Measurements from ENCODE around the gene LHFPL3.

The LHFPL3 gene

DNA sequence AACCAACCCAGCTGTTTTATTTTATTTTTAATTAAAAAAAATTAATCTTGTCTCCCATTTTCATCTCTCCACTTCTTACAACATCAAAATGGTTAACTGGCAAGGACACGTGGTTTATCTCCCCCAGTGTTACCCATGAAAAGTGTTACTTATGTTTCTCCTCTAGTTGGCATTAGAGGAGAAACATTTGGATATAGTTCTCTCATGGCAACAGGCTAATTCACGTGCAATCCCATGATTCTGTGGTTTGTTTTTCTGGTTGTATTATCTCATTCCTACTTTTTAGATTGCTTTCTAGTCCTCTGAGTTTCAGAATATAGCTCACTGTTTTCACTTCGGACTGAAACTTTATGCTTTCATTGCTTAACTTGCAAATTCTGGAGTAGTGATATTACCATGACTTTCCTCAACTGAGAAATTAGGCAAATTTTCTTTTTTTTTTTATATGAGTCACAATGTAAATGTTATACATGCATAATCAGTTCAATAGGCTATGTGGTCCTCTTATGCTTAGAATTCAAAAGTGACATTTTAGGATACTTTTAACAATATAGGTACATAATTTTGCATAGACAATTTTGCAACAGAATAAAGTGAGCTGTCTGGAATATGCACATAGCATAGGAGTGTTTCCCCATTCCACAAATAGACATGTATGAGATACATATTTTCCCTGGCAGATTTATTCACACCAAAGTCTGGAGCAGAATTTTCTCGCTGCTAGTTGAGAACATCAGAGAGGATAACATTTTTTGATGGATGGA is 43.0 kb downstream of the LHFPL3 start:
- no peak for DNase-seq

DNA sequence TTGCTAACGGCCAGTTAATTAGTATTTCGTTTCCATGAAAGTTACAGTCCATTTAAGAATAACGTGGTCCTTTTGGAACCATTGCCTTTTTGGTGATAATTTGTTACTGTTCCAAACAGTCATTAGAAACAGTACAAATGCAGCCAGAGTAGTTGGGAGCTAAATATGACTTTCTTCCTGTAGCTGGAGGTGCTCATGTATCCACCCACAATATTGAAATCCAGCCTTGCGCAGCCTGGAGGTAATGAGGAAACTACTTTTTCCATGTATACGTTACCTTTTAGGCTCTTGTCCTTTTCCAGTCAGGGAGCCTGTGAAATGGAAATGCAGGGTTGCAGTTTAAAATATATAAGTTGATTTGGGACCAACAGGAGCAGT is 43.6 kb downstream of the LHFPL3 start:
- no peak for DNase-seq

DNA sequence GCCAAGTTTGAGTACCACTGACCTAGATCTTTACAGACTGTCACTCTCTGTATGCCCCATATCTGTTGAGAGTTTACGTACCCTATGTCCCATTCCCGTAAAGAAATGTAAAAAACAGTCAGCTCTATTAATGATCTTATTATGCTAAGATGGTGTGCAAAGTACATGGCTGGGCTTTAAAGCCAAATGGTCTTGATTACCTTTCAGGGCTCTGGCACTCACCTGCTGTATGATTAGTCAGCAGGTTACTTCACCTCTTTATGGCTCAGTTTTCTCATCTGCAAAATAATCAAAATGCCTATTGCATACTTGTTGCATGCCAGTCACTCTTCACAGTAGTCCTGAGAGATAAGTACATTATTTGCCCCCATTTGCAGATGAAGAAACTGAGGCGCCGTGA is 54.2 kb downstream of the LHFPL3 start:
- no peak for DNase-seq

DNA sequence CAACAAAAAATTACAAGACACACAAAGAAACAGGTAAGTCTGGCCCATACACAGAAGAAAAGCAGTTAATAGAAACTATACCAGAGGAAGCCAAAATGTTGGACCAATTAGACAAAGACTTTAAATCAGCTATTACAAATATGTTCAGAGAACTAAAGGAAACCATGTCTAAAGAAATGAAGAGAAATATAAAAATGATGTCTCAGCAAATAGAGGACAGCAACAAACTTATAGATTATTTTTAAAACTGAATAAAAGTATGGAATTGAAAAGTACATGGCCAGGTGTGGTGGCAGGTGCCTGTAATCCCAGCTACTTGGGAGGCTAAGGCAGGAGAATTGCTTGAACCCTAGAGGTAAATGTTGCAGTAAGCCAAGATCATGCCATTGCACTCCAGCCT is 58.5 kb downstream of the LHFPL3 start:
- DNase-seq = no peak

DNA sequence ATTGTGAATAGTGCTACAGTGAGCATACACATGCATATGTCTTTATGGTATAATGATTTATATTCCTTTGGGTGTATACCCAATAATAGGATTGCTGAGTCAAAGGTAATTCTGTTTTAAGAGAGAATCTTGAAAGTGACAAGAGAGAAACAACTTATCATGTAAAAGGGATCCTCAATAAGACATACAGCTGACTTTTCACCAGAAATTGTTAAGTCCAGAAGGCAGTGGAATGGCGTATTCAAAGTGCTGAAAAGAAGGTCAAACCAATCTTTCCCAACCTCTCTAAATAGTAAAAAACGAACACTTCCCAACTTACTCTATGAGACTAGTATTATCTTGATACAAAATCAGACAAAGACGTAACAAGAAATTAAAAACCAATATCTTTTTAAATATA is 59.8 kb downstream of the LHFPL3 start:
- no peak for DNase-seq

DNA sequence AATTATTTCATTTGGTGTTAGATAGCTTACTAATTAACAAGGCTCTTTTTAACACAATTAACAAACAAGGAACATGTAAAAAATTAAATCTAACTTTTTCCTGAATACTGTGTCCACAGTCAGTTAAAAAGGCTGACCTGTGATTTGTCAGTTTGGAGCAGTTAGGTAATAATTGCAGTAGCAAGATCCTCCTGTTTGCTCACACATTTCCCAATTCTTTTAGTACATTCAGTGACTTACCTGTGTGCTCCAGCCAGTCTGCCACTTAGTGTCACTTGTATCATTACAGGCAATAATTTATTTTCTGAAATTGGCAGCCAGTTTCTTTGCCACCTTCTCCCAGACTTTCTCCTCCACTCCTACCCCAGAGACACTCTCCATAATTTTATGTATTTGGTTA is 66.8 kb downstream of the LHFPL3 start:
- DNase-seq = no peak

DNA sequence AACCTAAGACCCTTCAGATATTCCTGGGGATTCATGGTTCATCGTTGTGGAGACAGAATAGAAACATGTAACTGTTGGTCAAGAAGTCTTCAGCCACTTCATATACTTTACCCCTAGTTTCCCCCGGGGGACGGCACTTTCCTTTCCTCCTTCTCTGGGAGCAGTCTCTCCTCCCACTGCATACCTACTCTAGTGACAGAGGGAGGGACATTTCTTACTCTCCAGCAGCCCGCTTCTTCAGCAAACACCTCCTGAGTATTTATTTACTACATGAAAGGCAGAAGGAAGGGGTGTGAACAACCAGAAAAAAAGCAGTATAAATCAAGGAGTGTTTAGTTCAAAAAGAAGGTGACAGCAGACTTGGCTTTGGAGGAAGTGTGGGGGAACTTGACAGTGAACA is 69.0 kb downstream of the LHFPL3 start:
- no peak for DNase-seq

DNA sequence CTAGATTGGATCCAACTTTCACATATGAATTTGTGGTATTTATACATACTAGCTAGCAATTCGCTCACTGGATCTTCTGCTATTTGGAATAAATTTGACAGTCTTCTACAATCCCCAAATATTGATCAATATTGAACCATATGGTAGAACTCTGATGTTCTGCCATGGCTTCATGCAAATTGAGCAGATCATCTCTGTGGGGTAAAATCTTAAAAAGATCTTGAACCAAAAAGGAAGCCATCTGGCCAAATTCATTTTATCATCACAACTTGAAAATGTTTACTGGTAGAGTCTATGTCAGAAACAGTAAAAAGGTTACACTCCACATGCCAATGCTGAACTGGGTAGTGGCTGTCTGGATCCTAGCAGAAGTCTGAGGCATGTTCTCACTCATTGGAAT is 80.0 kb downstream of the LHFPL3 start:
- no peak for DNase-seq

DNA sequence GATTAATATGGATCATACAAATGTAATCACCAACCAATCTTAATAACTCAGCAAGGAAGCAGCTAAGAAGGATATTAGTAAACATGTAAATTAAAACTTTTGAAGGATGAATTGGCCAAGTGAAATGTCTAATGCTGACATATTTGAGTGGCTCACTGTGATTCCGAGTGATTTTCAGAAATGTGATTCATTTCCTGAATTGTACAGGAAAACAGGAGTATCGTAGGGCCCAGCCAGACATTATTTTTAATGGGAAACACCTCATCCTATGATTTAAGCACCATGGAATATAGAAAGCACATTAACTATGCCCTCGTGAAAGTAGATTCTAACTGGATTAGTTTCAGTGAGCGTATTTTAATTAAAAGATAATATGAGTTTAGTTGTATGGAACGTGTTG is 82.3 kb downstream of the LHFPL3 start:
- DNase-seq = no peak

DNA sequence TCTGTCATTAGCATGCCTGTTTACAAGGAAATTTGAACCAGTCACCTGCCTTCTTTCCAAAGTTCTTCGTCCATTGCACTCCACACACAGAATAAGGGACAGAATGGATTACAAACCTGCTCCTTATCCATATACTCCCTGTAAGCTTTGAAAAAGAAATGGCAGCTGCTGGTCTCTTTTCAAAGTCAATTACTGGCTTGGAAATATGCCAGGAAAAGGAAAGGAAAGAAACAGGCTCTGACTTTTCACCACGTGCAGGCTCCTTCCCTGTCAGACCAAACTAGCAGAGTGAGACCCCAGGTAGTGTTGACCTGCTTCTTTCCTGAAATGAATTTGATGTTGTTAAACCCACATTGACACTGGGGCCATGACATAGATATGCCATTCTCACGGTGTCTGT is 84.5 kb downstream of the LHFPL3 start:
- no peak for DNase-seq

DNA sequence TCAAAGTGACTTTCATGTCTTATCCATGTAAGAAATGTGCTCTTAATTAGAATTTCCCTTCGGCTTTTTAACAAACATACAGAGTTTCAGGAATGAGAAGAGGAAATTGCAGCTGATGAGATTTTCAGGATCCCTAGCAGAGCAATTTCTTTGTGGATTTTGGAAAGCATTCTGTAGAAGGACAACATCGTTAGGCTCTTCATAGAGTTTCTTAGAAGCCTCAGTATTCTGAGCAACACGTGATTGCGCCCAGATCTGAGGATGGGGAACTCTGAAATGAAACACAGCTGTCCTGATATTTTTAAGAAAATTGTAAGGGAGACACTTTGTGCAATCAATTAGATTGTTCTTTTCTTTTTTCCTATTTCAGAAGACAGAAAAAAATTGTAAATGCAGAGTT is 85.8 kb downstream of the LHFPL3 start:
- DNase-seq = no peak

DNA sequence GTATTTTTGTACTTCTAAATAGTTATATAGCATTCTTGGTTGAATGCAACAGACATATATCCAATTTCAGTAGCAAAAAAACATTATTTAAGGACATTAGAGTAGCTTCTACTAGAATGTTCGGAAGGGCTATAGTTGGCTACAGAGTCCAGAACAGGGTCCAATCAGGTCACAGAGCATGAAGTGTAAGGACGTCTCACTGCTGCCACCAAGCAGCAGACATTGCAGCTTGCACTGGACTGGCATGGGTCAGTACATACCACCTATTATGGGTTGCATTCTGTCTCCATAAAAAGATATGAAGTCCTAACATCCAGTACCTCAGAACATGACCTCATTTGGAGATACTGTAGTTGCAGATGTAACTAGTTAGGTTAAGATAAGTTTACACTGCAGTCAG is 87.3 kb downstream of the LHFPL3 start:
- DNase-seq = no peak

DNA sequence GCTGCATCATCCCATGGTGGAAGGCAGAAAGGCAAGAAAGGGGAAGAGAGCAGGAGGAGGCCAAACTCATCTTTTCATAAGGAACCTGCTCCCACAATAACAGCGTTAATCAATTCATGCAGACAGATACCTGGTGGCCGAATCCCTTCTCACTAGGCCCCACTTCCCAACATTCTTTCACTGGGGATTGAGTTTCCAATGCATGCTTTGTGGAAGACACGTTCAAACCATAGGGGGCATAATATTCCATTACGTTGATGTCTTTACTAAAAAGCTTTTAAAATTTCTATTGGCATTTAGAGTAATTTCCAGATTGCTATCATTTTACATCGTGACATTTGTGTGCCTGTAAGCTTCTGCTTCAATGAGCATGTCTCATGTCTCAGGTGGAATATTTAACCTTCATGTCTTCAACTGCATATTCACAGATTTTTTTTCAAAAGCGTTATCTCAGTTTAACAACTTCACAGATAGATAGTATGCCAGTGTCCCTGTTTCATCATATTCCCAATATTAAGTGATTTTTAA is 88.5 kb downstream of the LHFPL3 start:
- DNase-seq = no peak

DNA sequence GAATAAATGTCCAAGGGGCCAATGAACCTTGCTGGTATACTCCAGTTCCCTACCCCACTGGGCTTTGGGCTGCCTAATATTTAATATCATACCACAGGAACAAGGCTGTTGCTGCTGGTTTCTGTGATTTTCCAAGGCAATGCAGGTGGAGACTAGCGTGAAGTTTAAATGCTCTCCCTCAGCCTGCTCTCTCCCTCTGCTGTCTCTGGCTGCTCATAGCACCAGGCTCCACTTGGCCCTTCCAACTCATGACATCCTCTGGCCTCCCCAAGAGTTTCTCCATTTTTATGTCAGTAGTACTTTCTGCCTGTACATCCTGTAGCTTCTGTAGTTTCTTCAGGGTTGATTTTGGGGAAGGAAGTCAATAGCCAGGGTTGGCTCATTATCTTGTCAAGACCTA is 103.5 kb downstream of the LHFPL3 start:
- DNase-seq = no peak

DNA sequence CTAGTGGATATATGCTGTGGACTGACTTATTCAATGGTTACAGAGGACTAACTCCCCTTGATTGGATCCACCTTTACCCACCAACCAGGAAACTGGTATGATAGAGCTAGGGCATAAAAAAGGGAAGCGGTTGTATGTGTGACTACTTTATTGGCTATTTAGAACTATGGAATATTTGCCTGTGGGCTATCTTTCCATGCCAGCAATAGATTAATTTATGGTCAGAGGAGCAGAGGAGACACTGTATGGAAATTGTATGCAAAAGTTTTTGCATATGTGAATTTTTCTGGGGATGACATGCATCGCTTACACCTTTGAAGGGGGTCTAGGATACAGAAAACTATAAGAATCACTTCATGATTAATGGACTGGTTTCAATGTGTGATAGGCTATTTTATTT is 105.7 kb downstream of the LHFPL3 start:
- DNase-seq = no peak

DNA sequence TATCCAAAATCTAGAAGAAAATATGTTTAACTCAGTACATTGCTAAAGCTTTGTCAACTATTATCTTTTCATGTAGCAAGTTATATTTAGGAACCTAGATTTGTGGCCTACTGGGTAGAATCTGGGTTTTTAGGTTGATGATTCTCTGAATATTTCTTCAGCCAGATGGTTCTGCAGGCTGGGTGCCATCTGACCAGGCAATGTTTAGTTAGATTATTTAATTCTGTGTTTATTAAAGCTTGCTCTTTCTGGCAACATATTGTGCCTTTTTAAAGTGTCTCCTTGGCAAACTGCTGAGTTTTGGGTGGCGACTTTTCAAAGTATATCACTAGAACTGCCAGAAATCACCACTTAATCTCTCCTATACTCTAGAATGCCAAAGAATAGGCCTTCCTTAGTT is 114.1 kb downstream of the LHFPL3 start:
- no peak for DNase-seq

DNA sequence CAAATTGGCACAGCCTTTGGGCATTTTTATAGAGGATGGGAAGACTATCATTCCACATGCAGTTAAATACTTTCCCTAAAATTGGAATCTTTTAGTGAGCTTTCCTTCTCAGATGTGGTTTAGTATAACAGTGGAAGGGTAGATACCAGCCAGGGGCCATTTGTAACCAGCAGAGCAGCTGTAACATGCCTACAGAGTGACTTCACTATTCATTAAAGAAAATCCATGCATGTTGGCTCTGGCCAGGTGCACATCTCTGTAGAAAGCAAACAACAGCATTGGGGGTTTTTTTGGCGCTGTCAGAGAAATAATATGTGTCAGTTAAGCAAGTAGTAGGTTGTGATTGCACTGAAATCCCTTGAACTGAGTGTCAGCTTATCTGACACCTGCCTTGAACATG is 115.6 kb downstream of the LHFPL3 start:
- DNase-seq = no peak

DNA sequence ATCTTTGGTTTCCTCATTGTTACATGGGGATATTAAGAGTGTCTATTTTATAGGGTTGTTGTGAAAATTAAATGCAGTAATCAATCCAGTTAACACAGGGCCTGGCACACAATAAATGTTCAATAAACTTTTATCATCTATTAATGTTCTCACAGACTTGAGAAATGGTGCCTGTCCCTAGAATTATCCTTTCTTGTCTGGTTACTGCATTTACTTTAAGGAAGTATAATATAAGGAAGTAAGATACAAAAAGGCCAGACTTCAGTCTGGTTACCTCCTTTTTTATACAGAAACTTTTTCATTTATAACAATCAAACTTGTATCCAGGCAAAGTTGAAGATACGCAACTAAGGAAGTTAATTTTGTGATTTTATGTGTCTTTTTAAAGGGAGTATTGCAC is 117.0 kb downstream of the LHFPL3 start:
- DNase-seq = no peak

DNA sequence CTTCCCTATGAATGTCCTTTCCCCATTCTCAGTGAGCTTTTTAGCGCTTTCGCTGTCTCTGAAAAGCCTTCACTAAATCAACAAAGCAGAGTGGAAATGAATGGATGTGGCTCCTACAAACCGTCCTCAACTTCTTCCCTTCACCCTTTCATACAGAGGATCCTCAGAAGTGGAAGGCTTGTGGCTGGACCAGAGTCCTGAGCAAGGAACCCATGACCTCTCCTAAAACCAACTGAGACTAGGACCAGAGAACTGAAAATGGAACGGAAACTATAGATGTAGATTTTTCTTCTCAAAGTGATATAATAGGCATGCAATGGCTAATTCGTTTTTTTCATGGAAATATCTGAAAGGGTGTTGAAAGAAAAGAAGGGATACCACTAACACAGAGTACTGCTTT is 122.5 kb downstream of the LHFPL3 start:
- DNase-seq = no peak

DNA sequence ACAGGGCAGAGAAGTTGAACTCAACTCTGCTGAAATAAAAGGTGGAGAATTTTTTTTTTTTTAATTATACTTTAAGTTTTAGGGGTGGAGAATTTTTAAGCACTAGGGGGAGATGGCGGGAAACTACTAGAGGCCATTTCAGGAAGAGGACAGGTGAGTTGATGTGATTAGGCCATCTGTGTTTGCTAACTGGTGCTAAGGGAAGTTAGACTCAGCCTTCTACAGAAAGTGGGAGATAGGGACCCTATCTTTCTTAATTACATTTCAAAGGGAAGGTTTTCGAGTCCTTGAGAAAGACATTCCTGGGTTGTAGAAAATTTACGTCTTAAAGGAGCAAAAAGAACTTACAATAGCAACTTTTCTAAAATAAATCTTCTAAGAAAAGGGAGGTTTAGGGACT is 124.8 kb downstream of the LHFPL3 start:
- no peak for DNase-seq

DNA sequence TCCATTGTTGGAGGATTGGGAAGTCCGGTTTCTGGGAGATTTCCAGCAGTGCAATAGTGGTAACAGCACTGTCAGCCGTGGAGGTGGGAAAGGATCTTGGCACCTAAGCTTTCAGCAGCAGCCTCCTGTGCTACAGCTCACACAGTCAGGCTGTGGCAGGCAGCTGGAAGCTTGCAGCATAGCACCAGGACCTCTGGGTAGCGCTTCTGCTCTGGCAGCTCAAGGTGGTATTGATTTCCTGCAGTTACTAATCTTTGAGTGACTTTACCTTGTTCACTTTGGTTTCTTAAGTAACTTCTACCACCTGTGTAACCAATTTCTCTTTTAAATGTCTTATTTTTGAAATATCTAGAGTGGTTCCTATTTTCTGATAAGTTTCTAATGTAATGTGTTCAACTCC is 130.5 kb downstream of the LHFPL3 start:
- no peak for DNase-seq

DNA sequence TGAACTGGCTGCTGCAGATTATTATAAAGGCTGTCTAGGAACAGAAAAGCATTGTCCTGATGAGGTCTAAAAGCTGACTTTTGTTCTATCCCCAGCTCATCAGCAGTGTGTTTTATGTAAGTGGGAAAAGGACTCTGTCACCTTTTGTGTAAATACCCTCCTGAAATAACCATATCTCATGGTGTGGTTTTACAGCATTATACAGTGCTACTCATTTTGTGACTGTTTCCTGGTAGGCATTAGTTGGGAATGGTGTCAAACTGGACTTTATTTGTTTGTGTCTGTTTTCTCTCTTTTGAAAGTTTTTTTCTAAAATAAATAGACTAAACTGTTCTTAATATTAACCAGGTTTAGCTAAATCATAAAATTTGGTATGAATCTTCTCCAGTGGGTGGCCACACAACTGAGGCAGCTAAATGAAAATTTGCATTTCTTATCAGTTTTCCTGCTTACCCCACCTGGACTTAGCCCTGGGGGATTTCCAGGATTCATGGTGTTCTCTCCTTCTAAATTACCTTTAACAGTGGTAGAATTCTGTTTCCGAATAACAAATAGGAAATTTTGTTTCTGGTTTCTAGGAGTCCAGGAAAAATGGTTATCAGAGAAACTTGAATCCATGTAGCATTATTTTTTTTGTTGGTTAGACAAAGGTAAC is 140.9 kb downstream of the LHFPL3 start:
- no peak for DNase-seq

DNA sequence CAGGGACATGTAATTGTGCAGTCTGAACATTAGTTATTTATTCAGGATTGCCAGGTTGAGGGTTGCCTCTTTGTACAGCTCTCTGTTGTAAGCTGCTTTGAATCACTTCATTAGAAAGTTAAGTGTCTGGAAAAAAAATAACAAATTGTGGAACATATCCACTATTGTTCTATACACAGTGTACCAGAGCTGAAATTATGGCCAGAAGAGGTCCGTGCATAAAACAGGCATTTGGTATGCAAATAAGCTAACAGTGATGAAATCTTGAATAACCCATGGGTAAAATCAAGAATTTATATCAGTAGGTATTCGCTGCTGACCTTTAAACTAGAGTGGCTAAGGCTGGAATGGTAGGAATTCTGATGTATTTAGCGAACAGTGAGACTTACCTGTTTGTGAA is 152.1 kb downstream of the LHFPL3 start:
- no peak for DNase-seq

DNA sequence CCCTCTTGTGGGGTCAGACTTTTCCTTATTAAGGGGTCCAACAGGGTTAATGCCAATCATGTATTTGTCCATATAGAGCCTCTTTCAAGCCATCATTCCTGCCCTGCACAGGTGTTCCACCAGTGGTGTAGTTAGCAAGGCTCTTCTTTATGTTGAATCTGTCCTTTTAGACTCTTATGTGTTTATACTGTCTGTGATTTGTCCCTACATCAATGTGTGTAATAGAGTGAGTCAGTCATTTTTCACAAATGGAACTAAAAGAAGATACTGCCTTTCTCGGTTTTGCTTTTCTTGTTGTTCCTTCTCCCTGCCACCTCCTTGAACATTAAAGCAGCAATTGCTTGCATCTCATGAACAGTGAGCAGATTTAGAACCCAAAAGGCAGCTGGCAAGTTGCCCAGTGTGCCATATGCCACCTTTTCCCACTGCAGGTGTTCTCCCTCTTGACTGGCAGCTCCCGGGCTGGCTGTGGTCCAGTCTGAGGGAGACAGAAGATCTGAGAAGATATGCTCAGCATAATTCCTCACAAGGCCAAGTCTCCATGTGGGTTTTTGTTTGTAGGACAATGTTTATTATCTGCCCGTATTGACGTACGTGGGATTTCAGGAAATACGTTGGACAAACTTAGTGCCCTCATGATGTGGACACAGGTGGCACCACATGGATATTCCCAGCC is 154.1 kb downstream of the LHFPL3 start:
- no peak for DNase-seq

All from stimulated activated CD4-positive, alpha-beta T cell treated with anti-CD3 and anti-CD28 coated beads, Interleukin-1b, Interleukin-23, amount 100 ng/mL, for 48 hours (primary cell).